ENCODE data around the gene LDLRAD3. TPM values are rescaled to one million over a fixed set of nuclear protein-coding genes. Genes with fewer than 3 reads are reported as not detected.

The LDLRAD3 gene
- total RNA-seq, 1 donor from 2014 or later, result 7.7 TPM

- ATAC-seq (no peak), DNase-seq (no peak)
- no peak overlapping the region for H3K4me3 ChIP-seq
- H3K27me3 ChIP-seq (ENCODE audit: low read depth), result no peaks in the 10 kb centered on the region
- H3K36me3 ChIP-seq, result no peaks in the 10 kb centered on the region
- TF ChIP-seq, protein P1, sequence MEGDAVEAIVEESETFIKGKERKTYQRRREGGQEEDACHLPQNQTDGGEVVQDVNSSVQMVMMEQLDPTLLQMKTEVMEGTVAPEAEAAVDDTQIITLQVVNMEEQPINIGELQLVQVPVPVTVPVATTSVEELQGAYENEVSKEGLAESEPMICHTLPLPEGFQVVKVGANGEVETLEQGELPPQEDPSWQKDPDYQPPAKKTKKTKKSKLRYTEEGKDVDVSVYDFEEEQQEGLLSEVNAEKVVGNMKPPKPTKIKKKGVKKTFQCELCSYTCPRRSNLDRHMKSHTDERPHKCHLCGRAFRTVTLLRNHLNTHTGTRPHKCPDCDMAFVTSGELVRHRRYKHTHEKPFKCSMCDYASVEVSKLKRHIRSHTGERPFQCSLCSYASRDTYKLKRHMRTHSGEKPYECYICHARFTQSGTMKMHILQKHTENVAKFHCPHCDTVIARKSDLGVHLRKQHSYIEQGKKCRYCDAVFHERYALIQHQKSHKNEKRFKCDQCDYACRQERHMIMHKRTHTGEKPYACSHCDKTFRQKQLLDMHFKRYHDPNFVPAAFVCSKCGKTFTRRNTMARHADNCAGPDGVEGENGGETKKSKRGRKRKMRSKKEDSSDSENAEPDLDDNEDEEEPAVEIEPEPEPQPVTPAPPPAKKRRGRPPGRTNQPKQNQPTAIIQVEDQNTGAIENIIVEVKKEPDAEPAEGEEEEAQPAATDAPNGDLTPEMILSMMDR (IDR thresholded peaks at IDR 0.05), result no peak
- intact Hi-C loops (cut with DNase I), result no loop called here
- H3K4me1 ChIP-seq, result no peaks in the 10 kb centered on the region
- H3K9me3 ChIP-seq, result no peaks in the 10 kb centered on the region
- H3K27ac ChIP-seq, result no peak overlapping the region
Measured at GRCh38 chr11:36192425-36193289, 248.8 kb downstream of the LDLRAD3 start.

- H3K36me3 ChIP-seq, result no peaks in the 10 kb centered on the region
- TF ChIP-seq, protein P1 (IDR thresholded peaks at IDR 0.05), result no peak
- H3K27me3 ChIP-seq (ENCODE audit: low read depth), result no peaks in the 10 kb centered on the region
- H3K4me3 ChIP-seq, result no peak overlapping the region
- intact Hi-C loops (cut with DNase I), result no loop called here
- H3K9me3 ChIP-seq, result no peaks in the 10 kb centered on the region
- H3K4me1 ChIP-seq, result no peaks in the 10 kb centered on the region
- ATAC-seq, result no peak
- no peak for DNase-seq
- H3K27ac ChIP-seq, result no peak overlapping the region
Measured at GRCh38 chr11:36193290-36193619, 249.4 kb downstream of the LDLRAD3 start.

- no peak overlapping the region for H3K27ac ChIP-seq
- H3K9me3 ChIP-seq, result no peaks in the 10 kb centered on the region
- TF ChIP-seq, protein P1 (IDR thresholded peaks at IDR 0.05), result no peak
- H3K4me1 ChIP-seq, result no peaks in the 10 kb centered on the region
- no peak overlapping the region for H3K4me3 ChIP-seq
- ATAC-seq (peak in 1 of 2 donors; percentile 42), DNase-seq (no peak)
- intact Hi-C loops (cut with DNase I), result no loop called here
- no peaks in the 10 kb centered on the region for H3K27me3 ChIP-seq (ENCODE audit: low read depth)
- H3K36me3 ChIP-seq, result no peaks in the 10 kb centered on the region
Measured at GRCh38 chr11:36193721-36194120, 249.9 kb downstream of the LDLRAD3 start.

GRCh38 chr11:36195496-36196354, 251.9 kb downstream of the LDLRAD3 start:
- no peaks in the 10 kb centered on the region for H3K27me3 ChIP-seq (ENCODE audit: low read depth)
- TF ChIP-seq, protein P1 (IDR thresholded peaks at IDR 0.05), result no peak
- no peaks in the 10 kb centered on the region for H3K9me3 ChIP-seq
- intact Hi-C loops (cut with DNase I), result no loop called here
- no peak for DNase-seq
- ATAC-seq, result no peak
- H3K4me3 ChIP-seq, result no peak overlapping the region
- H3K36me3 ChIP-seq, result no peaks in the 10 kb centered on the region
- H3K27ac ChIP-seq, result no peak overlapping the region
- H3K4me1 ChIP-seq, result no peaks in the 10 kb centered on the region

GRCh38 chr11:36196411-36196998, 252.6 kb downstream of the LDLRAD3 start:
- no peak overlapping the region for H3K4me3 ChIP-seq
- TF ChIP-seq, protein P1 (IDR thresholded peaks at IDR 0.05), result no peak
- no peaks in the 10 kb centered on the region for H3K9me3 ChIP-seq
- no peaks in the 10 kb centered on the region for H3K36me3 ChIP-seq
- H3K27ac ChIP-seq, result no peak overlapping the region
- H3K4me1 ChIP-seq, result no peaks in the 10 kb centered on the region
- ATAC-seq, result no peak
- H3K27me3 ChIP-seq (ENCODE audit: low read depth), result no peaks in the 10 kb centered on the region
- no peak for DNase-seq
- intact Hi-C loops (cut with DNase I), result no loop called here

Measured in lower lobe of right lung (tissue), 2 donors.